Measurements from ENCODE around the gene RAB21. TPM values are rescaled to one million over a fixed set of nuclear protein-coding genes. Genes with fewer than 3 reads are reported as not detected.
A peak's percentile ranks its signal among the peaks of the same experiment; 100 is the strongest.

The RAB21 gene
- total RNA-seq, 1 experiment from 2014 or later, result 53.0 TPM

GRCh38 chr12:71768900-71769299, 14.2 kb downstream of the RAB21 start:
- Histone ChIP-seq H3K4me2 (ENCODE audit: insufficient read depth, insufficient read length, low read length) (no peak overlapping the region), H3K14ac (ENCODE audit: insufficient read depth, low read length) (no peak overlapping the region), H2BK5ac (ENCODE audit: insufficient read length, low read length) (no peak overlapping the region), H3K56ac (ENCODE audit: insufficient read length, low read depth, low read length) (no peak overlapping the region), H4K91ac (ENCODE audit: insufficient read length, low read depth, low read length) (no peak overlapping the region), H2AFZ (ENCODE audit: low read length) (no peak overlapping the region), H3K79me2 (ENCODE audit: insufficient read depth, low read length) (peaks cover 17% of the 10 kb centered on the region), H3K9me3 (ENCODE audit: control insufficient read depth, low read depth, low read length) (no peaks in the 10 kb centered on the region), H3K18ac (ENCODE audit: insufficient read length, low read depth, low read length) (no peak overlapping the region), H3K79me1 (ENCODE audit: insufficient read depth, low read depth, low read length, poor library complexity, severe bottlenecking) (no peaks in the 10 kb centered on the region), H3K27me3 (ENCODE audit: insufficient read depth, low read length) (no peaks in the 10 kb centered on the region), H3K23ac (ENCODE audit: insufficient read length, low read depth, low read length) (no peak overlapping the region), H4K8ac (replicated peaks; ENCODE audit: insufficient read length, low read depth, low read length) (no peak overlapping the region), H2BK12ac (ENCODE audit: insufficient read length, low read depth, low read length) (no peak overlapping the region), H2BK20ac (ENCODE audit: low read depth, low read length, poor library complexity, severe bottlenecking) (no peak overlapping the region), H3T11ph (ENCODE audit: low read length) (no peak overlapping the region), H2AK5ac (ENCODE audit: insufficient read length, low read length) (no peak overlapping the region), H2BK120ac (ENCODE audit: low read depth, low read length, poor library complexity, severe bottlenecking) (no peak overlapping the region), H3K23me2 (ENCODE audit: insufficient read length, low read depth, low read length, poor library complexity, severe bottlenecking) (no peaks in the 10 kb centered on the region), H4K5ac (ENCODE audit: insufficient read length, low read depth, low read length) (no peak overlapping the region), H3K4me1 (ENCODE audit: insufficient read depth, low read length) (no peaks in the 10 kb centered on the region), H2BK15ac (ENCODE audit: low read depth, low read length) (no peak overlapping the region), H3K27ac (ENCODE audit: insufficient read length, low read depth, low read length) (no peak overlapping the region), H3K9ac (ENCODE audit: extremely low read depth, insufficient read length, low read length) (no peak overlapping the region), H4K20me1 (ENCODE audit: control insufficient read depth, insufficient read depth, insufficient read length) (no peaks in the 10 kb centered on the region), H3K4ac (ENCODE audit: low read depth, low read length) (no peak overlapping the region)
- no peak overlapping the region for H3K4me3 Mint-ChIP-seq
- TF ChIP-seq, protein P1, sequence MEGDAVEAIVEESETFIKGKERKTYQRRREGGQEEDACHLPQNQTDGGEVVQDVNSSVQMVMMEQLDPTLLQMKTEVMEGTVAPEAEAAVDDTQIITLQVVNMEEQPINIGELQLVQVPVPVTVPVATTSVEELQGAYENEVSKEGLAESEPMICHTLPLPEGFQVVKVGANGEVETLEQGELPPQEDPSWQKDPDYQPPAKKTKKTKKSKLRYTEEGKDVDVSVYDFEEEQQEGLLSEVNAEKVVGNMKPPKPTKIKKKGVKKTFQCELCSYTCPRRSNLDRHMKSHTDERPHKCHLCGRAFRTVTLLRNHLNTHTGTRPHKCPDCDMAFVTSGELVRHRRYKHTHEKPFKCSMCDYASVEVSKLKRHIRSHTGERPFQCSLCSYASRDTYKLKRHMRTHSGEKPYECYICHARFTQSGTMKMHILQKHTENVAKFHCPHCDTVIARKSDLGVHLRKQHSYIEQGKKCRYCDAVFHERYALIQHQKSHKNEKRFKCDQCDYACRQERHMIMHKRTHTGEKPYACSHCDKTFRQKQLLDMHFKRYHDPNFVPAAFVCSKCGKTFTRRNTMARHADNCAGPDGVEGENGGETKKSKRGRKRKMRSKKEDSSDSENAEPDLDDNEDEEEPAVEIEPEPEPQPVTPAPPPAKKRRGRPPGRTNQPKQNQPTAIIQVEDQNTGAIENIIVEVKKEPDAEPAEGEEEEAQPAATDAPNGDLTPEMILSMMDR (conservative IDR thresholded peaks at IDR 0.05), result no peak
- DNase-seq, result no peak
- peak overlapping the region in 1 of 3 experiments; percentile 39; a peak in 1 of 7 replicates for H3K27ac Mint-ChIP-seq
- H3K27me3 Mint-ChIP-seq (ENCODE audit: low read depth), result no peaks in the 10 kb centered on the region
- peaks cover 10 to 33% (median 15%) of the 10 kb centered on the region in 3 experiments; a peak in 6 of 7 replicates for H3K36me3 Mint-ChIP-seq (ENCODE audit: insufficient read depth in 1 of 3, low read depth in 3 of 3)
- H3K4me1 Mint-ChIP-seq, result peaks cover 10 to 11% of the 10 kb centered on the region in 2 experiments
- no peaks in the 10 kb centered on the region for H3K9me3 Mint-ChIP-seq
- no CpG with 5 or more reads among the region's 2 CpGs for WGBS (ENCODE audit: extremely low coverage, insufficient read length, low lambda C conversion rate)

Measured in H9 (cell line).